Stimulated activated CD4-positive, alpha-beta T cell treated with anti-CD3 and anti-CD28 coated beads, Interleukin-1b, Interleukin-23, amount 100 ng/mL, for 1 hour (primary cell): ENCODE data around the gene DNM3.
"Not testable (repeated sequence)": the region's sequence is repeated elsewhere in the genome, so short reads cannot be mapped to it uniquely, and the experiment has no call there.

Source experiments
- DNase-seq, 2 donors: peaks; one replicate each; pipeline ENCODE4 v3.0.0-alpha.2; 2020; ENCODE audit warnings: low read depth in 2 of 2

Gene DNM3

DNA sequence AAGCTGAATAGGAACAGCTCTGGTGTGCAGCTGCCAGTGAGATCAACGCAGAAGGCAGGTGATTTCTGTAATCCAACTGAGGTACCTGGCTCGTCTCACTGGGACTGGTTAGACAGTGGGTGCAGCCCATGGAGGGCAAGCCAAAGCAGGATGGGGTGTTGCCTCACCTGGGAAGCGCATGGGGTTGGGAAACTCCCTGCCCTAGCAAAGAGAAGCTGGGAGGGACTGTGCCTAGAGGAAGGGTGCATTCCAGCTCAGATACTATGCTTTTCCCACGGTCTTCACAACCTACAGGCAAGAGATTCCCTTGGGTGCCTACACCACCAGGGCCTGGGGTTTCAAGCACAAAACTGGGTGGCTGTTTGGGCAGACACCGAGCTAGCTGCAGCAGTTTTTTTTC lies 183.2 kb downstream of the DNM3 start:
- DNase-seq, result no peak

DNA sequence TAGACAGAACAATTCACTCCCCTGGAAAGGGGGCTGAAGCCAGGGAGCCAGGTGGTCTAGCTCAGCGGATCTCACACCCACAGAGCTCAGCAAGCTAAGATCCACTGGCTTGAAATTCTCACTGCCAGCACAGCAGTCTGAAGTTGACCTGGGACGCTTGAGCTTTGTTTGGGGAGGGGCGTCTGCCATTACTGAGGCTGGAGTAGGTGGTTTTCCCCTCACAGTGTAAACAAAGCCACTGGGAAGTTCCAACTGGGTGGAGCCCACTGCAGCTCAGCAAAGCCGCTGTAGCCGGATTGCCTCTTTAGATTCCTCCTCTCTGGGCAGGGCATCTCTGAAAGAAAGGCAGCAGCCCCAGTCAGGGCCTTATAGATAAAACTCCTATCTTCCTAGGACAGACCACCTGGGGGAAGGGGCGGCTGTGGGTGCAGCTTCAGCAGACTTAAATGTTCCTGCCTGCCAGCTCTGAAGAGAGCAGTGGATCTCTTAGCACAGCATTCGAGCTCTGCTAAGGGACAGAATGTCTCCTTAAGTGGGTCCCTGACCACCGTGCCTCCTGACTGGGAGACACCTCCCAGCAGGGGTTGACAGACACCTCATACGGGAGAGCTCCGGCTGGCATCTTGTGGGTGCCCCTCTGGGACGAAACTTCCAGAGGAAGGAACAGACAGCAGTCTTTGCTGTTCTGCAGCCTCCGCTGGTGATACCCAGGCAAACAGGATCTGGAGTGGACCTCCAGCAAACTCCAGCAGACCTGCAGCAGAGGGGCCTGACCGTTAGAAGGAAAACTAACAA lies 183.8 kb downstream of the DNM3 start:
- DNase-seq, result not testable (repeated sequence)

DNA sequence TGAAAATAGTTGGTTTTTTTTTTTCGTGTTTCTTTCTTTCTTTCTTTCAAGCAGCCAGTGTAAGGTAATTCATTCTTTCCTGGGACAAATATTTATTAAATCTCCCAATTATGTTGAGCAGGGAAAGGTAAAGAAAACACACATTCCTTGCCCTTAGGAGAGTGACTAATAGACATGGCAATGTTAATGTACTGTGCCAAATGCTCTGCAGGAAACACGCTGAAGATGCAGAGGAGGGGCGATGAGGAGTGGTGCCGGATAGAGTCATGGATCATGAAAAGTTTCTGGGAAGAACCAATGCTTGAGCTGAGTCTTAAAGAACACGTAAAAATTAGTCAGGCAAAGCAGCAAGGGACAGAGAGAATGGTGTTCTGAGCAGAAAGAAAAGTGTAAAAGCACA lies 199.2 kb downstream of the DNM3 start:
- no peak for DNase-seq

DNA sequence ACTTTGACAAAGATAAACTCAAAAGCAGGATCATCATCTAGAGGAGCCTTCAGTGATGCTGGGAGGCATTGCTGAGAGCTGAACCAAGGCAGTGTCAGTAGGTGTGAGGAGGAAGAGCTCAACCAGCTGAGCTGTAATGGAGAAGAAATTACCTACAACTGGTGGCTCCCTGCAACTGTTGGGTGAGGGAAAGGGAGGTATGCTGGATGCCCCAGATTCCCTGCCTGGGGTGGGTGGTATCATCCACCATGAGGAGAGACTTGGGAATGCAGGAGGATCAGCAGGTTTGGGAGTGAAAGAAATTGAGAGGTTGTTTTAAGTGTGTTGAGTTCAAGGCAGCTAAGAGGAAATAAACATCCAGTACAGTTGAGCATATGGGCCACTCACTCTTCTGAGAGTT lies 199.8 kb downstream of the DNM3 start:
- no peak for DNase-seq

DNA sequence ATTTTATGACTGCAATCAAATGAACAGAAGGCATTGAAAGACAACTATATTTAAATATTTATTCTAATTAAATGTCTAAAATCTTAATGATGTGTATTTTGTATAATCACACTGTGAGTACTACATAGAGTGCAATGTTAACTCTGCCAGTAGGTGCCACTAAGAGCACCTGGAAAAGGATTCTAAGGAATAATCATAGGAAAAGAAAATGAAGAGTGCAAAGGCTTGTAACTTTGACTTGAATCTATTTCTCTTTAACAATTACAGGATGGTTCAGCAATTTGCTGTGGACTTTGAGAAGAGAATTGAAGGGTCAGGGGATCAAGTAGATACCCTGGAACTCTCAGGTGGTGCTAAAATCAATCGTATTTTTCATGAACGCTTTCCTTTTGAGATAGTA lies 200.4 kb downstream of the DNM3 start:
- DNase-seq, result no peak

DNA sequence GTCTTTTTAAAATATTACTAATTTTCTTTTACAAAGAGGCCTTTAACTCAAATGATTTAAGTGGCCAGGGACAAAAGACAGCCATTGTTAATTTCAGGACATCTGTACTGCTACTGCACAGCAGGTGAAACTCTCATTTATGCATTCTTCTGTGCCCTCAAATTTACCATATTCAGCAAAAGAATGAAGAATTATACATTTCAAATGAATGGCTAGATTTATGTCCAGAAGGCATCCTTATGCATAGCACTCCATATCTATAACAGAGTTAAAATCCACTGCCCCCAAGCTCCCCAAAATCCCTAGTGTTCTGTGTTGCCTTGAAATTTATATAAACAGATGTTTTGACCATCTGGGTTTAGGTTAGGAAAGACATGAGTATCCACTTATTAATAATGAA lies 202.6 kb downstream of the DNM3 start:
- DNase-seq, result no peak

DNA sequence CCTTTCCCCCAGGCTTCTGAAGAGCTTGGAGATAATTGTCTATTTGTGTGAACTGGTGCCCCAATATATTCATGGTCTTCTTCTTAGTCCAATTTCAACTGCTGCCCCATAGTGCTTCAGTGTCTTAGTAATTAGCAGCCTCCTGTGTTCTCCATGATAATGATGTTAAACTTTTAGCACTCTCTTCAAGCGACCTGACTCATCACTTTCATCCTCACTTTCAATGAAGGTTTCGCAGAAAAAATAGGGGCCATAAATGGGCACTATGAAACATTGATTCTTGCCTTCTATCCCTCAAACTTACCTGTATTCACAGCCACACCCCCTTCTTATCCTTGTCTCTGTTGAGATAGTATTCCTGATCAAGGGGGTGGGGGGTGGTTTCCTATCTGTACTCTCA lies 210.6 kb downstream of the DNM3 start:
- DNase-seq, result no peak

DNA sequence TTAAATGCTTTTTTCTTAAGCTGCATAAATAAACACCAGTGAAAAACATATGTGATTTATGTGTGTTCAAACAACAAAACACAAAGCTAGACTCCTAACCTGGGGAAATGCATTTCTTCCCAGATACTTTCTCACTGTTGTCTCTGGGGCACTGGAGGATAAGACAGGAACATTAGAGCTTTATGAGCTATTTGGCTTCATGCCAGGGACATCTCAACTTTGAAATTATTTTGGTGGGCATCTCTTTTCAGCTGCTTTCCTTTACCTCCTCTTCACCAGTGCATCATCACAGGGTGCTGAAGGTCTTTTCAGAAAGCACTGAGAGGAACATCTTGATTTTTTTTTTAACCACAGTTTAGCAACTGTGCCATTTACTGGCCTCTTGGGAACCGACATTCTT lies 212.9 kb downstream of the DNM3 start:
- DNase-seq, result no peak

DNA sequence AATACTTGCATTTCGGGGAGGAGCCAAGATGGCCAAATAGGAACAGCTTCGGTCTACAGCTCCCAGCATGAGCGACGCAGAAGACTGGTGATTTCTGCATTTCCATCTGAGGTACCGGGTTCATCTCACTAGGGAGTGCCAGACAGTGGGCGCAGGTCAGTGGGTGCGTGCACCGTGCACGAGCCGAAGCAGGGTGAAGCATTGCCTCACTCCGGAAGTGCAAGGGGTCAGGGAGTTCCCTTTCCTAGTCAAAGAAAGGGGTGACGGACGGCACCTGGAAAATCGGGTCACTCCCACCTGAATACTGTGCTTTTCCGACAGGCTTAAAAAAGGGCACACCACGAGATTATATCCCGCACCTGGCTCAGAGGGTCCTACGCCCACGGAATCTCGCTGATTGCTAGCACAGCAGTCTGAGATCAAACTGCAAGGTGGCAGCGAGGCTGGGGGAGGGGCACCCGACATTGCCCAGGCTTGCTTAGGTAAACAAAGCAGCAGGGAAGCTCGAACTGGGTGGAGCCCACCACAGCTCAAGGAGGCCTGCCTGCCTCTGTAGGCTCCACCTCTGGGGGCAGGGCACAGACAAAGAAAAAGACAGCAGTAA lies 214.6 kb downstream of the DNM3 start:
- DNase-seq, result not testable (repeated sequence)

DNA sequence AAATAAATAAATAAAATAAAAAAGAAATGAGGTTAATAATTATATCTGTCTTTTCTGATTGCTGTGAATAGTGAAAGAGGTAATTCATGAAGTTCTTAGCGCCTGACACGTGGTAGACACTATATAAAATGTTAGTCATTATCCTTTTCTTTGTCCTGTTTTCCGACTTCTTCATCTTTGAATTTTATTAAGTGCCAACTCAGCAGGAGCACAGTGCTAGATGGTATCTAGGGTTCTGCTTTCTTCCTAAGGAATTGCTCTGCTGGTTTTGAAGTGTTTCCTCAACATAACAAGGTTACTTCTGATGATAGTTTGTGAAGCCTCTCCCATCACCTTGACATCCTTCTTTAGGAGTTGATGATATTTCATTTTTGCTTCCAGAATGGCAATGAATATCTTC lies 227.0 kb downstream of the DNM3 start:
- no peak for DNase-seq

DNA sequence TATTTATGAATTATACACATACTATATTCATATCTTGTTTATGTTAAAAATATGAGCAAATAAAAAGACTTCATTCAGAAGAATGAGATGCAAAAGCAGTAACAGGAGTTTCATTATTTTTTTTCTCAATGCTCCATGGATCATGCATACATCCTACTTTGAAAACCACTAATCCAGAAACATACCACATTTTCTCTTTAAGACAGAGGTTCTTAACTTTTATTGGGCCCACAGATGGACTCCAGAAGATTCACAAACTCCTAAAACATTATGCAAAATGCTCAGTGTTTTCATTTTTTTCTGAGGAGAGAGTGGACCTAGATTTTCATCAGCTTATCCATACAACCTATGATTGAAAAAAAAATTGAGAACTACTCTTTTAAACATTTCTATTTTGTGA lies 227.8 kb downstream of the DNM3 start:
- no peak for DNase-seq

DNA sequence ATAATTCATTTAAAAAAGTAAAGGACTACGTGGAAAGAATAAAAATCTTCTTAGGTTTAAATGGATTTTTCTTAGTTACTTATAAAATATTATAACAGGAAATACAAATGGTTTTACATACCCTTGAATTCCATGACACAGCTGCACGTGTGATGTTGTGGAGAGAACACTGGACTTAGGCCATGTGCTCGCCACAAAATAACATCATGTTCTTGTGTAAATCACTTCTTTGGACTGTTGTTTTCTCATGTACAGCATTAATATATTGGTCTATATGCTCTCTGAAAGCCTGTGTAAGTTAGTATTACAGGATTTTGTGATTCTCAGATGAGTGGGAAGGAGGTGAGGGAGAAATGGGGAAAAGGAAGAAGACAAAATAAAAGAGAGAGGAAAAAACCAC lies 228.2 kb downstream of the DNM3 start:
- DNase-seq, result no peak

DNA sequence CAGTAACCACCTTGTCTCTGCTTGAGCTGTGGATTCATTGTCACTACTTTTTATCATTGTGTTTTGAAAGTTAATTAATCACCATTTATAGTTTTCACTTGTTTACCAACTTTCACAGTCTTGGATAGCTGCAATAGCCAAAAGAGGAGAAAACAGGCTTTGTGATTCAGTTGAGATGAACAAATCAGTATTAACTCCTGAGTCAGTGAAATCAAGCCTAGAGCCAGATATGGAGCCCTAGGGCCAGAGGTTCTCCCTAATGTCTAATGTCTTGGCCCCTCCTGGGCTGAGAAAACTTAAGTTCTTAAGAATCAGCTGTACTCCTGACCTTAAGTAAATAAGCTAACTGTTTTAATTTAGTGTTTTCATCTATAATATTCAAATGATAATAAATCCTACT lies 228.8 kb downstream of the DNM3 start:
- no peak for DNase-seq

DNA sequence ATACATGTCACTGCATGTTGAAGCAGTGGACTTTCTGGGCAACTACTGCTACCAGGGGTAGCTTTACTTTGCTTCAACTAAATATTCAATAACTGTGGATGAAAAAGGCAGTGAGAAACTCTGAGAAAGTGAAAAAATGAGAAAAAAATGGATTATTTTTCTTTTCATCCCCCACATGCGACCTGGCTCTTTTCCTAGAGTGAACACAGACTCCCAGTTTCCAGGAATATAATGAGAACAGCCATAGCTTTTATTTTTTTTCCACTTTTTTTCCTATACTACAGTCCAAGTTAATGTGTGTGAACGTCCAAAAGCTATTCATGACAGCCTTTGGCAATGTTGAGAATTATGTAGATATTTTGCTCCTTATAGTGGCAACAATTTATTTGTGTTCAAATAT lies 230.4 kb downstream of the DNM3 start:
- DNase-seq, result no peak

DNA sequence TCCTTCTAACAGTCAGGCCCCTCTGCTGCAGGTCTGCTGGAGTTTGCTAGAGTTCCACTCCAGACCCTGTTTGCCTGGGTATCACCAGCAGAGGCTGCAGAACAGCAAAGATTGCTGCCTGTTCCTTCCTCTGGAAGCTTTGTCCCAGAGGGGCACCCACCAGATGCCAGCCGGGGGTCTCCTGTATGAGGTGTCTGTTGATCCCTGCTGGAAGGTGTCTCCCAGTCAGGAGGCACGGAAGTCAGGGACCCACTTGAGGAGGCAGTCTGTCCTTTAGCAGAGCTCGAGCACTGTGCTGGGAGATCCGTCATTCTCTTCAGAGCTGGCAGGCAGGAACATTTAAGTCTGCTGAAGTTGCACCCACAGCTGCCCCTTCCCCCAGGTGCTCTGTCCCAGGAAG lies 238.6 kb downstream of the DNM3 start:
- DNase-seq, result not testable (repeated sequence)

DNA sequence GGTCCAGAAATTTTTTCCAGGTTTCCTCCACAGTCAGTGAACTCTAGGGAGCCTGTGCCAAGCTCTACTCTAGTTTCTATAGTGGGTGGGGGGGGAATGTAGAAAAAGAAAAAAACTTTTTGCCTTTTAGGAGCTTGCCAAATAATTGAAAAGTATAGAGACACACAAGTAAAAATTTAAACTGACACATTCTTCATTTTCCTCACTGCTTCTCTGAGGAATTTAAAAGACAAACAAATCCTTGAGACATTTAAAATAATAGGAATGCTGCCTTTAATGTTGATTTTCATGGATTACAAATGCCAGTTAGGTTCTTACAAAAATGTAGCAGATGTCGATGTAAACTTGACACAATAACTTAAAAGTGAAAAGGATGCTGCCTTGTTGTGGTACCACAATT lies 241.9 kb downstream of the DNM3 start:
- DNase-seq, result no peak

DNA sequence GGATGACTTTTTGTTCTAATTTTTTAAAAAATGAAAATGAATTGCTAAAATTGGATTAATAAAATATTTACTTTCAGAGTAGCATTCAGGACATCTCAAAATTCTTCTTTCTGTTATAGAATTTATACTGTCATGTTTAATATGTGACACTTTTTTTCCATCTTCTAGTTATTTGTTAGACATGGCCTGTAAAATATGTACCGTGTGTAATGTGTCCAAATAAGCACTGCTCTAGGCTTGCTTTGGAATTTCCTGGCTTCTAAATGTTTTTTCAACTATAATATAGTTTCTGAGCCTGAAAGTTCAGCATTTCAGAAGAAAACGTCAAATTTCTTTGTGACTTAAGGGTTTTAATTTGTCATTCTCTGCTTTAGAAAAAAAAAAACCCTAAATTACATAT lies 243.6 kb downstream of the DNM3 start:
- DNase-seq, result no peak

DNA sequence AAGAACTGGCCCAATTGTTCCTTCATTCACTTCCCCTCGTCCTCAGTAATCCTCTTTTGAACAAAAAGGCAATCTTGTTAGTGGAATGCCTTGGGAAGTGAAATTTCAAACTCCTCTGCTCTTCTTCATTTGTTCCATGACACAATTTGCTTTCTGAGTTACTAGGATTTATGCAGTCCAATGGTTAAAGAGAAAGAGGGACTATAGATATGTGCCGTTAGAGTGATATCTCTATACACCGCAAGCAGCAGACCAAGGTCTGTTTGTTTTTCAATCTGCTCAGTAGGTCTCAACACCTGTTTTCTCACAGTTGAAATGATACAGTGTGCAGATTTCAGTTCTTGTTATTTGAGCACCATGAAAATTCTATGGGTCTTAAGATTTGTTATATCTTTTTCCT lies 244.0 kb downstream of the DNM3 start:
- DNase-seq, result no peak

DNA sequence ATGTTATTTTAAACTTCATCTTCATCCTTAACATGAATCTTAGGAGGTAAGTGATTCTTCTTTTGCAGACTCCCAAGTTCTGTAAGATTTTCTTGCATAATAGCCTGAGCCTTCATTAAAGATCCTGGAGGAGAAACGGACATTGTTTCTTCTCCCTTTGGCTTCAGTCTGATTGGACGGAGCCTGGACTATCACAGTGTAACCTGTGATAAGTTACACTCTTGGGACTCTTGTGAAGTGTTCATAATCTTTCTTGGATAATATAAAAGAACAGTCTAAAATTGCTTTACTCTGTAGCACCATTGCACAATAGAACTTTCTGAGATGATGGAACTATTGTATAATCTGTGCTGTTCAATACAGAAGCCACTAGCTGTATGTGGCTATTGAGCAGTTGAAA lies 244.8 kb downstream of the DNM3 start:
- DNase-seq, result no peak

DNA sequence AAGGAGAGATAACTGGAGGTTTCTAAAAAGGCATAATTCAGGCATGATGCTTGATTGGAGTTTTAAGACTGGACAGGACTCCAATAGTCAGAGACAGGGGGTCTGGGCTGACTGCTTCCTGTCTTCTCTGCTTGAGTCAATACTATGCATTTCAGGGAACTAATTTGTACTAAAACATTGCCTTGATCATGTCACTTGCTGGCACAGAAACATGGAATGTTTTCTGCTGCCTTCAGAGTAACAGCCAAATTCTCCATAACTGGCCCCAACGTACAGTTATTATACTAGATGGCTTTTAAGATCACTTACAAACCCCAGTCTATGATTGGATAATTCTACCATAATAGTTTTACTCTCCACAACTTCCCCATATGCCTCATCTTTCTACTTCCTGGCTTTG lies 247.0 kb downstream of the DNM3 start:
- DNase-seq, result no peak

DNA sequence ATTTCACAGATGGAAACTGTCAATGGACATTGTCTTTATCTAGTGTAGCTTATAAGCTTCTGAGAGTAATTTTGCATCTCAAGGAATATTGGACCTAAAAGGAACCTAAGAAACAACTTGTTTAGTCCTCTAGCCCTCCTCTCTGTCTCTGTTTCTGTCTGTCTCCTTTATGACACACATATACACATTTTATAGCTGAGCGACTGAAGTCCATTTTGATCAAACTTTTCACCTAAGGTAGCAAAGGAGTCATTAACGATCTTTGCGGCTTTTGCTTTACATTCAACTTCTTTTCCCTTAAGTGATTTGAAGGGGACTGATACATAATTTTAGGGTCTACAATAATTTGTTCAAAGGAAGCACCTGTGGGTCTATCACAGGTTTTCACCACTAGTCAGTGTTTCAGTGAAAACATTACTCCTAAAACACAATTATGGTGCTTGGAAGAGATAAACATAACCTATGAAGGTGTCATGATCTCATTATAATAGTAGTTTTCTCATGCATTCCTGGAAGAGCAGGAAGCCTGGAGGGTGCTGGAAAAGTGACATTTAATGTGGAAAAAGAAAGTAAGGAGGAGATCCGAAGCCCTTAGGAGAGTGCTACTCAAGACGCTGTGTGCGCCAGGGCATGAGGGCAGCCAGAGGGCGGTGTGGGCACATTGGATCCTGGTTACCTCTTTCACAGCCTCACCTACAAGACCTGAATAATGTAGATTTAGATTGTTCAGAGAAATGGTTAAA lies 248.6 kb downstream of the DNM3 start:
- peak; percentile 16 to 35 for DNase-seq

DNA sequence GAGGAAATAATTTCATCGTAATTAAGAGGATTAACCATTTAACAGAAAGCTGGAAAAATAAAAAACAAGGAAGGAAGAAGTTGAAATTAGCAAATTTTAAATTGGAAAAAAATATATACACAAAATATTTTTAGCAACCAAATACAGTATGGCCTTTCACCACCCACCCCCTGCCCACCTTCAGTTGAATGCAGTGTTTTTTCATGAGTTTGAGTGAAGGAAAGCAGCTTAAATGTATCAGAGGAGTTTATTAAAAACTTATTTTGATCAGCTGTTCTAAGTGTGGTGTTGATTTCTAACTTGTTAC lies 249.2 kb downstream of the DNM3 start:
- no peak for DNase-seq

DNA sequence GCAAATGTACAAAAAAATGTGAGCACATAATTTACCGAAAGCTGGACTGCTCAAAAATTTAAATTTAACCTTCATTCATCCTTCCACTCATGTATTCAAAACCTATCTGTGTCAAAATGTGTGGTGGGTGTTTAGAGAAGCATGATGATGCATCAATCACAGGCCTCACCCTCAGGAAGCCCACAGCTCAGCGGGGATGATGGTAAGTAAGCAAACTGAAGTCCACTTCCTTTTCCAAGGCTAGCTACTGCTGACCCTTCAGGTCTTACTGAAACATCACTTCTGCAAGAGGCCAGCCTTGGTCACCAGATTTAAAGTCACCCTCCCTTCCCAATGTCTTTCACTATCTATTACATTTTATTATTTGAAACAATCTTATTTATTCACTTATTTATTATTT lies 254.5 kb downstream of the DNM3 start:
- DNase-seq, result no peak
